Transverse colon (tissue), 4 donors: ENCODE data around the gene HSD11B1L. TPM values are rescaled to one million over a fixed set of nuclear protein-coding genes. Genes with fewer than 3 reads are reported as not detected.

ENCODE experiments used
- DNase-seq: peaks from one replicate; pipeline ENCODE4 v3.0.0-alpha.2; 2019
- H3K27ac ChIP-seq, 4 donors: fragments of 200-600 bp; sonication (generic); 2 replicates each; pipeline ENCODE4 v1.5.1; 2016 to 2018; ENCODE audit warnings: inconsistent platforms in 4 of 4
- H3K27me3 ChIP-seq: fragments of 200-600 bp; sonication (generic); 2 replicates; pipeline ENCODE4 v1.5.1; 2017; ENCODE audit warnings: inconsistent platforms
- H3K36me3 ChIP-seq, 4 donors: fragments of 200-600 bp; sonication (generic); 2 replicates each; pipeline ENCODE4 v1.5.1; 2017 to 2019; ENCODE audit warnings: inconsistent platforms in 4 of 4
- H3K4me1 ChIP-seq, 4 donors: fragments of 200-600 bp; sonication (generic); 2 replicates each; pipeline ENCODE4 v1.5.1; 2017 to 2020; ENCODE audit warnings: inconsistent platforms in 4 of 4
- H3K4me3 ChIP-seq, 4 donors: fragments of 200-600 bp; sonication (generic); 1 replicate in 1 of 4; 2 replicates in 3 of 4; pipeline versions ENCODE4 v1.5.1 to v1.6.1; 2017 to 2019; ENCODE audit warnings: inconsistent platforms in 4 of 4
- H3K9me3 ChIP-seq, 2 donors: fragments of 200-600 bp; sonication (generic); 2 replicates each; pipeline ENCODE4 v1.5.1; 2017 to 2019; ENCODE audit warnings: inconsistent platforms in 2 of 2
- CTCF ChIP-seq, 5 experiments: fragments of 200-600 bp in 3 of 5; fragments of 450-650 bp in 2 of 5; sonication (generic) in 3 of 5; IDR thresholded peaks; 1 replicate in 2 of 5; 2 replicates in 3 of 5; pipeline ENCODE4 v1.5.1; 2016 to 2017; ENCODE audit warnings: antibody characterized with exemption in 5 of 5, inconsistent platforms in 3 of 5, mild to moderate bottlenecking in 2 of 5, moderate library complexity in 1 of 5
- EP300 ChIP-seq: sonication (generic); formaldehyde crosslinking; IDR thresholded peaks from one replicate; pipeline ENCODE4 v1.6.1; 2017; ENCODE audit warnings: antibody characterized with exemption, low read depth
- POLR2A ChIP-seq: fragments of 450-650 bp; IDR thresholded peaks from one replicate; pipeline ENCODE4 v1.6.1; 2016; ENCODE audit warnings: antibody characterized with exemption, mild to moderate bottlenecking, moderate library complexity
- POLR2AphosphoS5 ChIP-seq, 3 donors: sonication (generic); formaldehyde crosslinking; IDR thresholded peaks; one replicate each; pipeline ENCODE4 v1.6.1; 2016; ENCODE audit warnings: antibody characterized with exemption in 3 of 3
- WGBS, 2 donors: methylation state at CpG; one replicate each; pipeline ENCODE4 v1.1.5; 2018; ENCODE audit warnings: low coverage in 1 of 2; 5-methylcytosine and 5-hydroxymethylcytosine counted together
- in situ Hi-C, 4 donors: fragments of 200-750 bp; cut with MboI; loops; one replicate each; pipeline versions ENCODE4 v1.15.0 to v1.15.1; 2017; ENCODE audit warnings: low sequenced_read_pairs in 3 of 4, low pct_ligation_motif_present in 1 of 4, low pct_unique_long_range_greater_than_20kb in 1 of 4
- intact Hi-C: fragments of 100-400 bp; cut with DNase I; formaldehyde crosslinking; loops from one replicate; pipeline ENCODE4 v1.15.1; 2023; ENCODE audit warnings: low total_unique reads
- total RNA-seq, 4 donors: library from RNA; depleted of rRNA; stranded (reverse); fragments of >200 nt; gene quantifications; one replicate each; pipeline ENCODE4 v1.1.0, GENCODE V29; 2016

Gene HSD11B1L
- total RNA-seq, 4 donors from 2014 or later, result 10.8 to 30.1 (median 16.6) TPM

DNA sequence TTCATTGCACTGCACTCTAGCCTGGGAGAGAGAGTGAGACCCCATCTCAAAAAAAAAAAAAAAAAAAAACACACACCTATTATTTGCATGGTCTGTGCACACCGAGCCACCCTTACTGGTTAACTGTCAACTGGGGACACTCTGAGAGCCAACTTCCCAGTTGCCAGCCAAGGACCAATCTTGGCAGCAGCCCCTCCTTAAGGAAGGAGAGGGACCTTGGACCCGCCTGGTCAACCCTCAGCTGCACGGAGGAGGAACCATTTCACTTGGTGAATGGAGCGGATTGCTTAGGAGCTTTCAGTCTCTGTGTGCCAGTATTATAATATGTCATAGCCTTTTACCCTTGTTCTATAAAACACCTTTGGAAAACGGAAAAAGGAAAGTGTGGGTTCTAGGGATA, 25.4 kb upstream of the HSD11B1L start:
- 38 to 74% methylated on average over 1 to 5 of the region's 5 CpGs for WGBS, 2 donors
- H3K36me3 ChIP-seq, result peaks cover 0 to 93% (median 42%) of the 10 kb centered on the region in 4 donors

DNA sequence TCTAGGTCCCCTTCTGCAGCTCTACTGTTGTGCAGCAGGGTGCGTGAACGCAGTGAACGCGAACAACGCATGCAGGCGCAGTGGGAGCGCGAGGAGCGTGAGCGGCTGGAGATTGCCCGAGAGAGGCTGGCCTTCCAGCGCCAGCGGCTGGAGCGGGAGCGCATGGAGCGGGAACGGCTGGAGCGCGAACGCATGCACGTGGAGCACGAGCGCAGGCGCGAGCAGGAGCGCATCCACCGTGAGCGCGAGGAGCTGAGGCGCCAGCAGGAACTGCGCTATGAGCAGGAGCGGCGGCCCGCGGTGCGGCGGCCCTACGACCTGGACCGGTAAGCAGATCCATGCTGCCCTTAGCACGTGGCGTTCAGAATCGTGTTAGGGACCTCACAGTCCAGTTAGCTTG, 19.3 kb upstream of the HSD11B1L start:
- in situ Hi-C loops (no loop called here), intact Hi-C loops (no loop called here)
- Histone ChIP-seq H3K27me3 (no peaks in the 10 kb centered on the region), H3K4me1 (no peaks in the 10 kb centered on the region), H3K9me3 (no peaks in the 10 kb centered on the region), H3K36me3 (peaks cover 0 to 95% (median 46%) of the 10 kb centered on the region in 4 donors), H3K4me3 (no peak overlapping the region), H3K27ac (no peak overlapping the region)
- 97% methylated on average over 42 of the region's 42 CpGs; no CpG with 5 or more reads in 1 of the 2 donors for WGBS, 2 donors
- DNase-seq, result no peak
- TF ChIP-seq POLR2A, result no peak
- no peak for TF ChIP-seq EP300
- TF ChIP-seq POLR2AphosphoS5 (IDR thresholded peaks at IDR 0.05), result no peak
- TF ChIP-seq CTCF (IDR thresholded peaks at IDR 0.05), result no peak

More for the DNA sequence above, 25.4 kb upstream of the HSD11B1L start:
- Histone ChIP-seq H3K4me3 (no peak overlapping the region), H3K27me3 (no peaks in the 10 kb centered on the region), H3K4me1 (no peaks in the 10 kb centered on the region), H3K9me3 (no peaks in the 10 kb centered on the region), H3K27ac (peak overlapping the region in 2 of 4 donors; percentile 8 to 18)
- DNase-seq, result no peak
- in situ Hi-C loops, result no loop called here
- intact Hi-C loops, result no loop called here
- TF ChIP-seq POLR2A (no peak), CTCF (IDR thresholded peaks at IDR 0.05) (no peak), POLR2AphosphoS5 (IDR thresholded peaks at IDR 0.05) (no peak), EP300 (no peak)

- intact Hi-C loops, result no loop called here
- H3K4me1 ChIP-seq, result no peaks in the 10 kb centered on the region
- no peak overlapping the region for H3K27ac ChIP-seq
- no peak overlapping the region for H3K4me3 ChIP-seq
- no peaks in the 10 kb centered on the region for H3K27me3 ChIP-seq
- no peak for DNase-seq
- 83 to 96% methylated on average over 1 to 17 of the region's 17 CpGs for WGBS, 2 donors
- no peaks in the 10 kb centered on the region for H3K9me3 ChIP-seq
- in situ Hi-C loops, result no loop called here
- TF ChIP-seq CTCF (IDR thresholded peaks at IDR 0.05) (no peak), POLR2A (no peak), POLR2AphosphoS5 (IDR thresholded peaks at IDR 0.05) (no peak), EP300 (no peak)
- peaks cover 0 to 92% (median 46%) of the 10 kb centered on the region in 4 donors for H3K36me3 ChIP-seq
Observed at GRCh38 chr19:5663904-5664303, 16.9 kb upstream of the HSD11B1L start.

GRCh38 chr19:5664515-5664914, 16.3 kb upstream of the HSD11B1L start:
- in situ Hi-C loops, result no loop called here
- Histone ChIP-seq H3K27ac (no peak overlapping the region), H3K27me3 (no peaks in the 10 kb centered on the region), H3K4me3 (no peak overlapping the region), H3K9me3 (no peaks in the 10 kb centered on the region), H3K36me3 (peaks cover 0 to 86% (median 45%) of the 10 kb centered on the region in 4 donors), H3K4me1 (no peaks in the 10 kb centered on the region)
- TF ChIP-seq CTCF (IDR thresholded peaks at IDR 0.05), result no peak
- TF ChIP-seq POLR2AphosphoS5 (IDR thresholded peaks at IDR 0.05), result no peak
- TF ChIP-seq POLR2A, result no peak
- no peak for TF ChIP-seq EP300
- intact Hi-C loops, result no loop called here
- no peak for DNase-seq
- 82% methylated on average over 2 of the region's 2 CpGs; no CpG with 5 or more reads in 1 of the 2 donors for WGBS, 2 donors
